GM12801 (cell line): ENCODE results near the gene KIF12.

ENCODE experiments used
- TF ChIP-seq, protein P1 (sequence below): IDR thresholded peaks from one replicate; pipeline ENCODE4 v1.5.1; 2011; ENCODE audit warnings: control low read depth; ENCODE audit not compliant: insufficient read length; ENCODE audit errors: extremely low read depth

KIF12 gene

DNA sequence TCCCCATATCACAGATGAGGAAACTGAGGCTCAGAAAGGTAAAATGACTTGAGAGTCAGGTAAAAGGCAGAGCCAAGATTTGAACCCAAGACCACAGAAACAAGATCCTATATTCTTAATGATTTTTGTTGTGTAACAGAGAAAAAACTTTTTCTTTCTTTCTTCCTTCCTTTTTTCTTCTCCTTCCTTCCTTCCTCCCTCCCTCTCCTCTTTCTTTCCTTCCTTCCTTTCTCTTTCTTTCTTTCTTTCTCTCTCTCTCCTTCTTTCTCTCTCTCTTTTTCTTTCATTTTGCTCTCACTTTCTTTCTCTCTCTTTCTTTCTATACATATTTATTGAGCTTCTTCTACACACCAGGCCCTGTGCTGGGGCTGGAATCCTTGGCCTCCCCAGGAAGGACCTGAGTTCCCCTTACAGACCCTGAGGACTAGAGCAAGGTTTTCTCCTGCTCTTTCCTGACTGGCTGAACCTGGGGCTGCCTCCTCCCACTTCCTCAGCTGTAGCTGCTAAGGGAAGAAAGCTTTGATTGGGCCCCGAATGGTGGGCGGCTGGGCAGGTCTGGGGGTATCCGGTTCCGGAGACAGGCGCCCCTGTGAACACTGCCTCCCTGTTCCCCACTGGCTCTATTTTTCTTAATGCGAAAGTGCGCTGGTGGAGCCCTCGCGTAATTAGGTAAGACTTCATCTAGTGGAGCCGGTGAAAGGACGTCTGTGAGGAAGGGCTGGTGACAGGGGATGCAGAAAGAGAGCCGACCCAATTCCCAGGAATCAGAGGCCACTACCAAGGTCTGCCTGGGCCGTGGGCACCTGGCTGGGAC, 27.4 kb upstream of the KIF12 start:
- TF ChIP-seq, protein P1, sequence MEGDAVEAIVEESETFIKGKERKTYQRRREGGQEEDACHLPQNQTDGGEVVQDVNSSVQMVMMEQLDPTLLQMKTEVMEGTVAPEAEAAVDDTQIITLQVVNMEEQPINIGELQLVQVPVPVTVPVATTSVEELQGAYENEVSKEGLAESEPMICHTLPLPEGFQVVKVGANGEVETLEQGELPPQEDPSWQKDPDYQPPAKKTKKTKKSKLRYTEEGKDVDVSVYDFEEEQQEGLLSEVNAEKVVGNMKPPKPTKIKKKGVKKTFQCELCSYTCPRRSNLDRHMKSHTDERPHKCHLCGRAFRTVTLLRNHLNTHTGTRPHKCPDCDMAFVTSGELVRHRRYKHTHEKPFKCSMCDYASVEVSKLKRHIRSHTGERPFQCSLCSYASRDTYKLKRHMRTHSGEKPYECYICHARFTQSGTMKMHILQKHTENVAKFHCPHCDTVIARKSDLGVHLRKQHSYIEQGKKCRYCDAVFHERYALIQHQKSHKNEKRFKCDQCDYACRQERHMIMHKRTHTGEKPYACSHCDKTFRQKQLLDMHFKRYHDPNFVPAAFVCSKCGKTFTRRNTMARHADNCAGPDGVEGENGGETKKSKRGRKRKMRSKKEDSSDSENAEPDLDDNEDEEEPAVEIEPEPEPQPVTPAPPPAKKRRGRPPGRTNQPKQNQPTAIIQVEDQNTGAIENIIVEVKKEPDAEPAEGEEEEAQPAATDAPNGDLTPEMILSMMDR: no peak

DNA sequence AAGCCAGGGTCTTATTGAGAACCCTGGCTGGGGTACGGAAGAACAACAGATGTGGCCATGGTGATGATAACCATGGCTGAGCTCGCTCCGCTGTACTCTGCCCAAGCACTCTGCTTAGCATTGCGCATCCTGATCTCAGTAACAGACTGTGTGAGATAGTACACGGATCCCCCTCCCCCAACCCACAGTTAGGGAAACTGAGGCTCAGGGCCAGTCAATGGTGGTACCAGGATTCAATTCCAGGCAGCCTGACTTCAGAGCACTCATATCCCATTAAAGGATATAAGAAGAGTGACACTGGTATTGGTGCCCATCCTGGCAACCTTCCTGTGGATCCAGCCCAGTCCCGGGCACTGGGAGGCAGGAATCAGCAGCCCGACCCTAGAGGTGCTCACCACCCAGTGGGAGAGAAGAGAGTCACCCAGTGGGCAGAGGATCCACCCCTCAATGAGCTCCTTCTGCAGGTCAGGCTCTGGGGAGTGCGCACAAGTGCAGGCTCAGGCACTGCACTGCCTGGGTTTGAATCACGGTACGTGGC, 26.5 kb upstream of the KIF12 start:
- TF ChIP-seq, protein P1: no peak

DNA sequence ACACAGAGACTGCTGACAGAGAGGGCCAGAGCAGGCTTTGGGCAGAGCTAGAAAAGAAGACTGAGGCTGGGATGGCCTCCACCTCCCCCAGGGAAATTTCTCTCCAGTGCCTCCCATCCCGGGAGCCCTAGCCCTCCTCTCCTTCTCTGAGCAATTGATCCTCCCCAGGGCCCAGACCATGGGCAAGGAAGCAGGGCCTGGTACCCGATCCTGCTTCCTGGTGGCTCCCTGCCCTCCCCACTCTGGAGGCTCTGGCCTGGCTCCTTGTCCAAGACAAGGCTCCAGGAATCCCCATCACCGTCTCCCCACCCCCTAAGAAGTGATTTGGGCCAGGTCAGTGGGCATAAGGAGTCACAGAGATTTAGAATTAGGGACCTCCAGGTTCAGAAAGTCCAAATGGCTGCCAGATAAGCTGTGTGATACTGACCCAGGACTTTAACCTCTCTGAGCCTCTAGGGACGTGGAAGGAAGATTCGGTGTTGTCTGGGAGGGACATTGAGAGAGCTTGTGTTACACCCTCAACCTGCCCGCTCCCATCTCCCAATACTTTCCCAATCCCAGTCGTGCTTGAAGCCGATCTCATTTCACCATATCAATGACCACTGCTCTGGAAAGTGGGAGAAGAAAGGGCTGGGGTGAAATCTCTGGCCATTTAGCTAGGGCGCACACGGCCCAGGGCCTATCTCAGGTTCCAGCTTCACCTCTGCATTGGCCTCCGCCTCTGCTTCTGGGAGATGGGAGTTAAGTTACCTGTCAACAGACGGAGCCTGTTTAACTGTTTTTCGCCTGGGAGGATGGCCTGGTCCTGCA, 25.8 kb upstream of the KIF12 start:
- TF ChIP-seq, protein P1: no peak

DNA sequence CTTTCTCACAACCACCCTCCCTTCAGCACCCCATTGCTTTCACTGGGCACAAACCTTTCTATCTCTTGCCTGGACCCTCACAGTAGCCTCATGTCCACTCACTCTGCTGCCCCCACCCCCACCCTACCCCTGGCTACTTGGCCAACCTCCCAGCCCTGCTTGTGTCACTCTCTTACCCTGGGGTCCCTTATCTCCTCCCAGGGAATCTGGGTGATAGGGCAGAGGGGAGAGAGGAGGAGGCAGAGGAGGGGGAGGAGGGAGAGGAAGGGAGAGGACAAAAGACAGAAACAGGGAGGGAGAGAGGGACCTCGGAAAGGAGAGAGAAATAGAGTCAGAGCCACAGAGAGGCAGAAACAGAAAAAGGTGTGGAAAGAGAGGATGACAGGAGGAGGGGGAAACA, 25.0 kb upstream of the KIF12 start:
- TF ChIP-seq, protein P1: no peak

DNA sequence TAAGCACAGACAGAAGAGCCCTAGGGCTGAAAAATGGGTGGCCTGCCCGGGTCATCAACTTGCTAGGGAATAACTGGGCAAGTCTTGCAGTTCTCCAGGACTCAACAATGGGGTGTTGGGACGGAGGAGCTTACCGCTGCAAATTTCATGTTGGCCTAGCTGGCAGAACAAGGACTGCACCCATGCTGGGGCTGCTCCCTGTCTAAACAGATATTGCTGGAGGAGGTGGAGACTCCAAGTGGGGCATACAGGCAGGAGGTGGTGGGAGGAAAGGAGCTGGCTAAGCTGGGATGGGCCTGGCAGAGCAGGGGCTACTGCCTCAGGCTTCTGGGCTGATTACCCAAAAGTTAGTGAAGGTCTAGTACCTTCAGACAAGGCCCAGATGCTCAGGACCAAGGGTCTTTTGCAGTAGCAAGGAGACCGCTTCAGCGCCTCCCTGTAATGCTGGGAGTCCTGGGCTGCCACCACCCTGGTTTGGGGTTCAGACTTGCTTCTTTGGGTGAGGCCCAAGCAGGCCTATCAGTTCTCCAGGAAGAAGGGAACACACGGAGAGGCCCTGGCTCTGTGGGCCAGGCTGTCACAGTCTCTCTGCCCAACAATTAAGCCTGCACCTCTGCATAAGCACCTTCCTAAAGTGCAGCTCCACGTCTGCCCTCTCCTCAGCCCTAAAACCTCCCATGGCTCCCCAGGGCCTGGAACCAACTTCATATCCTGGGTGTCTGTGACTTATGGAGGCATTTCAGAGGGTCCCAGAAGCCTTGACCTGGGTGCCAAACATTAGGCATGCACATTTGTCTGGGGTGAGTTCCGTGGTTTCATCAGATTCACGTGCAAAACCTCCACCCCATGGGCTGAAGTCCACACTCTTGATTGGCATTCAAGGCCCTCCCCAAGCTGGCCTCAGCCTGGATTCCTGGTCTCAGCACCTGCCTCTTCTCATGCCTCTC, 24.2 kb upstream of the KIF12 start:
- TF ChIP-seq, protein P1: no peak

DNA sequence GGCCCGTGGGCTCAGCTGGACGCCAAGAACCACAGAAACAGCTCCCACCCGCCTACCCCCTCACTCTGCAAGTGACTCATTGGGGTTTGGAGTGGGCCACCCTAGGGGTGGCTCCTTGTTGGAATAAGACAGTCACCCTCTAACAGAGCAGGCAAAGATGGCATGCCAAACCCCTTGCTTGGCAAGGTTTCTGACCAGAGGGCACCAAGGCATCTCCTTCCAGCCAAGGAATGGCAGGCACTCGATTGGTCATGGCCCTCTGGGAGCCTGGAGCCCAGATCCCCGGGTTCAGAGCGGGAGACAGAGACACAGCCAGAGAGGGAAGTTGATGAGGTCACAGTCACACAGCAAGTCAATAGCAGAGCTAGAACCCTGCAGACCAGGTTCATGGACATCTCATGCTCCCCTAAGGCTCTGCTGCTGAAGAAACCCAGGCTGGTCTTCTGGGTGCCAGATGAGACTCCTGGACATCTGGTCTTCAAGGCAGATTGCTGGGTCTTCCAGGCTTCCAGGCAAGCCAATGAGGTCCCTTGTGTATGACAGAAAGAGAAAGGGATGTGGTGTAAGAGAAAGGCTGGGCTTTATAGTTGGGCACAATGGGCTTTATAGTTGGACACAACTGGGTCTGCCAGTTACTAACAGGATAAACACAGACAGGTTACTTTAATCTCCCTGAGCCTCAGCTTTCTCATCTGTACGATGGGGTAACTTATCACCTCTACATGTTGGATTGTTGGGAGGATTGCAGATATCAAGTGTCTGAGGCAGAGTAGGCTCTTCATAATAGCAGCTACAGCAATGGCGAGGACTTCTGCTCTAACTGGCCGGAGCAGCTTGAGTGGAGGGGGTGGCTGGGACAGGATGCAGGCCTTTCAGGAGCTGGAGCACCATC, 23.3 kb upstream of the KIF12 start:
- TF ChIP-seq, protein P1: no peak
